SIG-M5 treated with dmso at 0.1 percent for 504 hours (cell line): Measurements from ENCODE around the gene SCFD2.

Experiments used
- DNase-seq: peaks from one replicate; lab custom pipeline; 2025; ENCODE audit not compliant: unreplicated experiment; lab: John Stamatoyannopoulos, UW

SCFD2 gene

GRCh38 chr4:53019485-53020382 is 346.1 kb downstream of the SCFD2 start:
- no peak for DNase-seq

GRCh38 chr4:53018471-53018870 is 347.4 kb downstream of the SCFD2 start:
- no peak for DNase-seq

DNA sequence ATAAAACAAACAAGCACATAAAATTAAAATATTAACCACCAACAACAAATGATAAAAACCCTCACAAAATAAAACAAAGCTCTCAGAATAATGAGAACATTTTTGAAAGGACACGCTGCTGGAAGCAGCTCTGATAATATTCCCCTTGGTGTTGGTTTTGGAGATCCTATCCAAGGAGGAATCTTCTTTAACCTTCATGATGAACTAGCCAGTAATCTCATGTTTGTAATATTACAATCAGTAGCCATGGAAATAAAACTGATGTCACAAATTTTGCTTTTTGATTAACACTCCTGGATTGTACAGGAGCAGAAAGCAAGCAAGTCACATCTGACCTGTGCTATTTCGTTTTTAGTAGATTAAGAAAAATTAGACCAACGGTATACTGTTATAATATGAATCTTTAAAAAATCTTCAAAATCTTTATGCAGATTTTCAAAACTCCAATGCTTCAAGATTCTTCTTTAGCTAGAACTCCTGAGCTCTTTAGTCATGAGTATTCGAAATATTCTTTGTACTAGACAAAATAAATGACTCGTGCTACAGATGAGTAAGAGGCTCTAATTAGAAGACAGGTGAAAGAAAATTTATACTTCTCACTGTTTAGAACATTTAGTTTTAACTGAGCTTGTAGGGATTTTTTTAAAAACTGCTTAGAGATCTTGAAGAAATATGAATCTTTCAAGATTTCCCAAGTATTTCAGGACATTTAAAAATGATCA is 349.6 kb downstream of the SCFD2 start:
- no peak for DNase-seq

- no peak for DNase-seq
Measured at GRCh38 chr4:53015681-53016080, 350.2 kb downstream of the SCFD2 start.

DNA sequence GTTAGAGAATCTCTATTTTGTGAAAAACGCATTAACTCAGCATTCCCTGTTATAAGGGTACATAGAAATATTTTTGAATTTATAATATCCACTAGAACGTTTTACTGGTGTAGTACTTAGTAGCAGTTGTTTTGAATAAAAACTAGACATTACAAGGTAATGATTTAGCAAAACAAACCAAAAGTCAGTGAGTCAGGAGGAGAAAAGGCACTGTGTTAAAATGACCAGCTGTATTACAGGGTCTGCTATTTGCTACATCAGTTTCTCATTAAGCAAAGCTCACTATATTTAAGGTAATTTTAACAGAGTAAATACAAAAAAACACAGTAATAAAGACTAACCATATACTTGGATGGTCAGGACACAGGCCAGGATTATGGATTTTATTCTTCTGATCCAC is 351.0 kb downstream of the SCFD2 start:
- DNase-seq = no peak

DNA sequence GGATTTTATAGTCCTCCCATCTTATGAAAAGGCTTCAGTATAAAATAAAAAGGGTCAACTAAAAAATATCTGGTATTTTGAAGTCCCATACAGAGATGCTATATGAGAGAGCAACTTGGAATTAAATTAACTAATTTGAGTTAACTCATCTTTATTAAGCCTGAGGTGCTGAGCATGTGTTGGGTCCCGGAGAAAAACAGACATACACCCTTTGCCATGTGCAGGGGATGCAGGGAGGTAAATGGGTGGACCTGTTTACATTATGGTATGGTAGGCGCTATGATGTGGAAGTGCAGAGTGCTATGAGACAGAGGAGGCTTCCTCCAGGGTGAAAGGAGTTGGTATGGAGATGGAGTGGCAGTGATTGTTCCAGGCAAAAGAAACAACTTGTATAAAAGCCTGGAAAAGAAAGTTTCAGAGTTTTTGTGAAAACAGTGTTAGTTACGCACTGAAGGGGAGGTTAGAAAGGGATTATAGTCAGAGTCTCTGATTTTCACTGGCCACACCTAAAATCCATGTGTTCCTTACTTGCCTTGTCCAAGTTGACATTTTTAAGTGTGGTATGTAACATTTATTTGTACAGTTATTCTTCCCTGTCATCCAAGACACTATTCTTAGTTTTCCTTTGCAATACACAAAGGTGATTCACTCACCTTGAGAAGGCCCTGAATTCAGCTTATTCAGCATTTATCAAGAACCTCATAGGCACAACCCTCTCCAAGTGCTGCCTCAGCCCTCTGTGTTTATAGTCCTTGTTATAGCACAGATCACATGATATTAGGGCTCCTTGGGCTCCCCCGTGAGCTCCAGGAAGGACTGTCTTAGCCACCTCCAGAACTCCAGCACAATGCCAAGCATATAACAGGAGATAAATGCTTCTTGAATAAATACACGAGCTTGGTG is 351.7 kb downstream of the SCFD2 start:
- DNase-seq = no peak

GRCh38 chr4:53012738-53013137 is 353.1 kb downstream of the SCFD2 start:
- DNase-seq = no peak

- DNase-seq = no peak
Measured at GRCh38 chr4:53011259-53011905, 354.5 kb downstream of the SCFD2 start.

GRCh38 chr4:53010318-53010717 is 355.5 kb downstream of the SCFD2 start:
- no peak for DNase-seq

GRCh38 chr4:53009824-53010223 is 356.0 kb downstream of the SCFD2 start:
- DNase-seq = no peak

DNA sequence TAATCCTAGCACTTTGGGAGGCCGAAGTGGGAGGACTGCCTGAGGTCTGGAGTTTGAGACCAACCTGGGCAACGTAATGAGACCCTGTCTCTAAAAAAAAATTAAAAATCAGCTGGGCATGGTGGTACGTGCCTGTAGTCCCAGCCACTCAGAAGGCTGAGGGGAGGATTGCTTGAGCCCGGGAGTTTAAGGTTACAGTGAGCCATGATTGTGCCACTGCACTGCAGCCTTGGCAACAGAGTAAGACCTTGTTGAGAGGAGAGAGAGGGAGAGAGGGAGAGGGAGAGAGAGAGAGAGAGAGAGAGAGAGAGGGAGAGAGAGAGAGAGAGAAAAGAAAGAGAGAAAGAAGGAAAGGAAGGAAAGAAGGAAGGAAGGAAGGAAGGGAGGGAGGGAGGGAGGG is 358.8 kb downstream of the SCFD2 start:
- no peak for DNase-seq

DNA sequence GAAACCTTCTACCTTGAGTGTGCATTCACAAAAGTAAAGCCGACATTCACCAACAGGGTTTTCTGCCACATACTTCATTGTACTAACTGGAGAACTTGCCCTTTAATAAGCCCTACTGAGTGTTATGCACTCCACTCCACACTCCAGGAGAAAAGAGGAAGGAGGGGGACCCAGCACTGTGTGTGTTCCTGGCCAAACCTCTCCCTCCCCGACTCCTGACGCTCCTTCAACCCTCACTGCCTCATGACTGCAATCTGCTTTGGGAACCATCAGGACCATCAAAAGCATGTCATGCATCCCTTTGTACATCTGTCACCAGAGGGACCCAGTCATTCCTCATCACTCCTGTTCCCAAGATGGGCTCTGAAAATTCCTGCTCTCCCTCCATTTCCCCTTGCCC is 360.1 kb downstream of the SCFD2 start:
- DNase-seq = no peak

DNA sequence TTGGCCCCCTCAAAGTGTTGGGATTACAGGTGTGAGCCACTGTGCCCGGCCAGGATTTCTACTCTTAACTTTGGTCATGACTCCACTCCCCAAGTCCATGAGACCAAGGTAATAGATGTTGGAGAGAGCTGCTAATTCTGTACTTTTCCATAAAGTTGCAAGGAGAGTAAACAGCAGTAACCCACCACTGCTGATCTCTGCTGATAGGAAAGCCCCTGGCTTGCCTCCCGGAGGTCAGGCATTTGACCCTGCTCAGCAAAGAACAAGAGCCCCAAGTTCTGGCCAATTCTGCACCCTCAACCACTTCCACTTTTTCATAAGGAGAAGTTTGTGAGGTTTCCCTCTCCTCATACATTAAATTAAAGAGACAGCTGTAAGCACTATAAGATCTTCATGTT is 360.7 kb downstream of the SCFD2 start:
- no peak for DNase-seq

GRCh38 chr4:53004497-53005148 is 361.2 kb downstream of the SCFD2 start:
- no peak for DNase-seq

- no peak for DNase-seq
Measured at GRCh38 chr4:53003959-53004358, 361.9 kb downstream of the SCFD2 start.

DNA sequence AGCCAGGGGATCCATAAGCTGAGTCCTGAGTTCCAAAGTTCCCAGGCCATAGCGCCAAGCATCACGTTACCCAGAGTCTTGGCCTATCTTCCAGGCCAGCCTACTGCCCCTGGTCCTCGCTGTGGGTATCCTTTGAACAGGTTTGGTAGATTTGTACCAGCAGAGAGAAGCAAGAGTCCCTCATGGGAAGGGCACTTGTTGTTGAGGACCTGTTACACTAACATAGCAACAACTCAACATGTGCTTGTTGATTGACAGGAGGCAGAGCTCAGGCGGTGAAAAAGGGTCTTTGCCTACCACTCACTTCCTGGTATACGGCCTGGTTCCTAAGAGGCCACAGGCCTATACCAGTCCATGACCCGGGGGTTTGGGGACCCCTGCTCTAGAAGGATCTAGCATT is 365.3 kb downstream of the SCFD2 start:
- no peak for DNase-seq

- DNase-seq = no peak
Measured at GRCh38 chr4:52999626-53000025, 366.2 kb downstream of the SCFD2 start.

DNA sequence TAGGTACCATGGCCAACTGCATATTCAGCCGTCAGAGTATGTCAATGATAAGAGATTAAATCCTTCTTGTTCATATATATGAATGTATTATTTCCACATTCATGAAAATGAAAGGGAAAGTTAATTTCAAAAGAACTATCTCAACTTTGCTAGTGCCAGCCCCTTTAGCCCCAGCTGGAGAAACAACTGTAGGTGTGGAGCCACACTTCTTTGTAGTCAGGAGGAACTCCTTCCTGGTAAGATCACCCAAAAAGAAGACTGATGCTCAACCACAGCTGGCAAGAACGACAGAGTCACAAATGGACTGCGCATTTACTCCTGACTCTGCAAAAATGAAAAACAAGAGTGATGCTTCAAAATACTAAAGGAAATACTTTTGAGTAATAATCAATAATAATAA is 367.4 kb downstream of the SCFD2 start:
- no peak for DNase-seq

DNA sequence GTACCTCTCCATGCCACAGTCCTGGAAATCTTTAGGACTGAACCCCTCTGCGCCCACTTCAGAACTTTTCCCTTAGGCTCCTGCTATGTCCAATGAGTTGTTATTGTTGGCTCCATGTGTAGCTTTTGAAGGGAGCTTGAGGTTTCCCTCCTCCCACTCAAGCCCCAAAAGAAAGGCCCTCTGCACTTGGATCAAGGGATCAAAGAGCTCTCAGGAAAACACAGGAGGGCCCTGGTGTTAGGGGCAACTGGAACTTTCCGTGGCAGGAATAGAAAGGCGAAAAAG is 368.8 kb downstream of the SCFD2 start:
- no peak for DNase-seq

DNA sequence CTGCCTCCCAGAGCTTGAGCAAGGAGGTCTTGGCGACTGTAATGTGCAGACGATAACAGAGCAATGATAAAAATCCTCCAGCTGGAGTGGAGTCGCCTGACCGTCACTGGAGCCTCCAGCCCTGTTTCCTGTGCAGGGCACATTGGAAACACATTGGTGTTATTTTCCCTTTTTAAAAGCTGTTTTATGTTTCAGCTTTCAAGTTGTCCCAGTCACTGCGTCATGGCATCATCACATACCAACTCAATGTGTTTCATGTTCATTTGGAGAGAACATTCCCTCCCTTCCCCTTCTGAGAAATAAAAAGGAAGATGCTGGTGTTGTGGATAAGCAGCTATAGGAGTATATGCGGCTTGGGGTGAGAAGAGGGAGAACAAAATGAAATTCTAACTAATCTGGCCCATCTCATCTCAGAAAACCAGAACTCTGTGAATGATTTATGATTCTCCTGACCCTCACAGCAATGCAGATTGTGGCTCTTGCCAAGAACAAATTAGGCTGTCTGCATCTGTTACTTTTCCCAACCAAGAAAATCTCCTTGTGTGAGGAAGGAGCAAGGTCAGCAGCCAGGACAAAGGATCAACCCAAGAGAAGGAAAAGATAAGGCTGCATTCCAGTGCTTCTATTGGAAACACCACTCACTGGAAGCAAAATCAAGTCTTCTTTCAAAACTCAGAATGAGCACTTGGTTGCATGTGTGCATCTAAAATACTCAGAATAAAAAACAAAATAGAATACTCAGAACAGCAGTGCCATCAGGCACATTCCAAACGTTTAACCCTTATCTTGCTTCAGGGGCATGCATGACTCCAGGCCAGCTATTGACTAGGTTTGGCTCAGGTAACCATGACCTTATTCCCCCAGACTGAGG is 369.4 kb downstream of the SCFD2 start:
- DNase-seq = no peak
